Measurements from ENCODE around the gene WDR53.

The WDR53 gene

GRCh38 chr3:196547067-196547466, 21.3 kb downstream of the WDR53 start:
- DNase-seq (ENCODE audit: low read depth), result no peak
- TF ChIP-seq CTCF (IDR thresholded peaks at IDR 0.05; ENCODE audit: insufficient read depth, low read depth, low read length, missing control alignments), result no peak
- H3K4me3 ChIP-seq (ENCODE audit: low read depth, low read length), result no peak overlapping the region

- TF ChIP-seq CTCF (IDR thresholded peaks at IDR 0.05; ENCODE audit: insufficient read depth, low read depth, low read length, missing control alignments), result no peak
- no peak overlapping the region for H3K4me3 ChIP-seq (ENCODE audit: low read depth, low read length)
- DNase-seq (ENCODE audit: low read depth), result no peak
These were observed 21.8 kb downstream of the WDR53 start for GRCh38 chr3:196546537-196546936.

- DNase-seq (ENCODE audit: low read depth), result no peak
- no peak overlapping the region for H3K4me3 ChIP-seq (ENCODE audit: low read depth, low read length)
- TF ChIP-seq CTCF (IDR thresholded peaks at IDR 0.05; ENCODE audit: insufficient read depth, low read depth, low read length, missing control alignments), result no peak
These were observed 23.8 kb downstream of the WDR53 start for GRCh38 chr3:196544491-196544992.

GRCh38 chr3:196541684-196542445, 26.5 kb downstream of the WDR53 start:
- H3K4me3 ChIP-seq (ENCODE audit: low read depth, low read length), result no peak overlapping the region
- DNase-seq (ENCODE audit: low read depth), result no peak

GRCh38 chr3:196537319-196537984, 30.9 kb downstream of the WDR53 start:
- no peak overlapping the region for H3K4me3 ChIP-seq (ENCODE audit: low read depth, low read length)
- peak; percentile 51 for DNase-seq (ENCODE audit: low read depth)
- peak; percentile 57 for TF ChIP-seq CTCF (IDR thresholded peaks at IDR 0.05; ENCODE audit: insufficient read depth, low read depth, low read length, missing control alignments)

More at GRCh38 chr3:196541684-196542445, 26.5 kb downstream of the WDR53 start:
- TF ChIP-seq CTCF (IDR thresholded peaks at IDR 0.05; ENCODE audit: insufficient read depth, low read depth, low read length, missing control alignments), result no peak

GRCh38 chr3:196533260-196533681, 35.1 kb downstream of the WDR53 start:
- DNase-seq (ENCODE audit: low read depth), result no peak
- H3K4me3 ChIP-seq (ENCODE audit: low read depth, low read length), result no peak overlapping the region
- no peak for TF ChIP-seq CTCF (IDR thresholded peaks at IDR 0.05; ENCODE audit: insufficient read depth, low read depth, low read length, missing control alignments)

Data from GM12865 (cell line).